HEK293T (cell line): ENCODE data around the gene ARX.

Experiments
- ARNT ChIP-seq: fragments of 450-650 bp; IDR thresholded peaks from 2 replicates; pipeline ENCODE4 v1.6.1; 2017; ENCODE audit warnings: mild to moderate bottlenecking
- FOXK2 ChIP-seq: fragments of 450-650 bp; IDR thresholded peaks from 2 replicates; pipeline ENCODE4 v1.6.1; 2016; ENCODE audit warnings: mild to moderate bottlenecking
- SUZ12 ChIP-seq: fragments of 450-650 bp; IDR thresholded peaks from 2 replicates; pipeline ENCODE4 v1.6.1; 2016; ENCODE audit warnings: mild to moderate bottlenecking

- TF ChIP-seq SUZ12 = no peak
- TF ChIP-seq FOXK2 = no peak
- TF ChIP-seq ARNT = no peak
Observed at GRCh38 chrX:25049357-25049756, 33.6 kb upstream of the ARX start.
